KOPT-K1 (cell line): ENCODE data around the gene SUMO1.
"Not testable (repeated sequence)": the region's sequence is repeated elsewhere in the genome, so short reads cannot be mapped to it uniquely, and the experiment has no call there.

Source experiments
- H3K27ac ChIP-seq: fragments of 200-600 bp; sonication (generic); 2 replicates; pipeline ENCODE4 v1.5.1; 2016; ENCODE audit warnings: antibody characterized with exemption, mild to moderate bottlenecking, low read depth, low read length; ENCODE audit not compliant: poor library complexity, severe bottlenecking
- H3K36me3 ChIP-seq: fragments of 200-600 bp; sonication (generic); 2 replicates; pipeline ENCODE4 v1.5.1; 2017; ENCODE audit warnings: antibody characterized with exemption, mild to moderate bottlenecking, low read length, moderate library complexity; ENCODE audit not compliant: insufficient read depth
- H3K9me3 ChIP-seq: fragments of 200-600 bp; sonication (generic); 2 replicates; pipeline ENCODE4 v1.5.1; 2017; ENCODE audit warnings: antibody characterized with exemption, low read length, mild to moderate bottlenecking; ENCODE audit not compliant: insufficient read depth, poor library complexity, severe bottlenecking

SUMO1 gene

DNA sequence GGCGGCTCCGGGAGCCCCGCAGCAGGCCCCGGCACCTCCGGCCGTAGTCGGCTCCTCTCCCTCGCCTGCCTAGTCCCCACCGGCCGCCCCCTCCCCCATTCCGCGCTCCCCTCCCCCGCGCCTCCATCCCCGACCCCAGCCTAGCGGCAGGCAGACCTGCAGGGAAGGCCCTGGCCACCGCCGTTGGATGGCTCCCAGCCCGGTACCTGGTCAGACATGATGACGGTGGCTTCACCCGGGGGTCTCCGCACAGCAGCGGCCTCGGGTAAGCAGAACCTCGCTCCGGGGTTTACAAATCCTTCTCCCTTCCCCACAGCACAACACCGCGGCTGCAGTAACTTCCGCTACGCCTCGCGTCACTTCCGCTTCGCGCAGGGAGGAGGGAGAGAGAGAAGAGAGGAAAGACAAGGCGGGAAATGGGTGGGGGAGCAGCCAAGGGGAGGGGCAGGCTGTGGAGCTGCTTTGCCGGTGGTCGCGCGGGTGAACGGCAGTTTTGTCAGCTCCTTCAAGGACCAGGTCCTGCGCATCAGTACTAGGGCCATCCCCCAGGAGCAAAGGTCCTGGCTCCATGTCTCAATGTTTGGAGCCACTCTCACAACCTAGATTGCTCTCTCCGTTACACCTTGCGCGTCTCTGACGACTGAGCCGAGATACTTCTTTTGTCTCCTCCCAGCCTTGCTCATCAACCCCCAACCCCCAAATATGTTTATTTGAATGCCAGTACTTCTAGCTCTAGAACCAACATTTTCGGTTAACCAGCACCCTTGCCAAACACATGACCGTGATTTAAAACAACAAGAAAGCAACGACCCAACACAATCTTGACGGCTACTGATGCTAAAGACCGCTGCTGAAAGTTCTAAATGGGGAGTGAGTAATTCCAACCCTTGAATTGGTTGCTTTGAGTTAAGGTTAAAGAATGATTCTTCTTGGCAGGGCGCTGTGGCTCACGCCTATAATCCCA, at the start of gene SUMO1:
TSS of gene SUMO1 (minus strand) at position 364 of the 964 bp plus-strand sequence. CDS start at position 218, 146 bp downstream.
- Histone ChIP-seq H3K36me3 (peaks cover 2% of the 10 kb centered on the region), H3K9me3 (no peaks in the 10 kb centered on the region), H3K27ac (peak within 1 kb of the TSS; percentile 91)

- H3K36me3 ChIP-seq = peaks cover 100% of the 10 kb centered on the region
- no peaks in the 10 kb centered on the region for H3K9me3 ChIP-seq
- H3K27ac ChIP-seq = no peak overlapping the region
These were observed 48.2 kb upstream of the SUMO1 start for GRCh38 chr2:202286595-202286994.

GRCh38 chr2:202278944-202279343, 40.5 kb upstream of the SUMO1 start:
- Histone ChIP-seq H3K27ac (no peak overlapping the region), H3K9me3 (no peaks in the 10 kb centered on the region), H3K36me3 (peaks cover 99% of the 10 kb centered on the region)

DNA sequence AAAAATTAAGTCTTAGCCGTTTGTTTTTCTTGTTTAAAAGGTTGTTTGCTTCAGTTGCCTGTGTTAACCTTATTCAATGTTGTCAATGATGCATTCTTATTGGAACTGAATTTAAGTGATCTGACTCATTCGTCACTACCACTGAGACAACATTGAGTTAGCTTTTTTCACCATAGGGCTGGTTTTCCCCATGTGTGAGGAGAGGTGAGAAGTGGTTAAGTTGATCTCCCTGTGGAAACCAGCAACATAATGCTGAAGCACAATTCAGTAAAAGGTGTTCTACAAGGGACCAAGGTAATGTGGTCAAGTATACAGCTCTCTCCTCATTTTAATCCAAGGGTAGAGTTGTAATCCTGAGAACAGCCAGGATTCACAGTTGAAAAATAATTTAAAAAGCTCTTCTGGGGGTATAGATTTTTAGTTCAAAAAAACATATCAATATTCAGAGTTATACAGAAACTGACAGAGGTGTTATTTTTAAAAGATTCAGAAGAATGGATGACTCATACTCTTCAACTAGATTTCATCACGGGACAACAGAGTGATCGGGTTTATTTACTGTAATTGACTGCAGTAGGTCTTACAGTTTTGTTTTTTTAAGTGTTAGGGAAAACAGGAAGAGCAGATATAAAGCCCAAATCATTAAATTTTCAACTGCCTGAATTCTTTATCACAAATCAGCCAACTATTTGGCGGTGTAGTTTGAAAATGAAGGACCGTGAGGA, 39.8 kb upstream of the SUMO1 start:
- Histone ChIP-seq H3K9me3 (no peaks in the 10 kb centered on the region), H3K27ac (no peak overlapping the region), H3K36me3 (peaks cover 97% of the 10 kb centered on the region)

- H3K9me3 ChIP-seq, H3K27ac ChIP-seq: not testable (repeated sequence)
- H3K36me3 ChIP-seq = peaks cover 91% of the 10 kb centered on the region
These were observed 37.8 kb upstream of the SUMO1 start for GRCh38 chr2:202276078-202276720.

- no peak overlapping the region for H3K27ac ChIP-seq
- H3K36me3 ChIP-seq = peaks cover 52% of the 10 kb centered on the region
- H3K9me3 ChIP-seq = no peaks in the 10 kb centered on the region
These were observed 32.1 kb upstream of the SUMO1 start for GRCh38 chr2:202270487-202270886.

GRCh38 chr2:202269585-202269984, 31.2 kb upstream of the SUMO1 start:
- Histone ChIP-seq H3K36me3 (peaks cover 43% of the 10 kb centered on the region), H3K27ac (no peak overlapping the region)

DNA sequence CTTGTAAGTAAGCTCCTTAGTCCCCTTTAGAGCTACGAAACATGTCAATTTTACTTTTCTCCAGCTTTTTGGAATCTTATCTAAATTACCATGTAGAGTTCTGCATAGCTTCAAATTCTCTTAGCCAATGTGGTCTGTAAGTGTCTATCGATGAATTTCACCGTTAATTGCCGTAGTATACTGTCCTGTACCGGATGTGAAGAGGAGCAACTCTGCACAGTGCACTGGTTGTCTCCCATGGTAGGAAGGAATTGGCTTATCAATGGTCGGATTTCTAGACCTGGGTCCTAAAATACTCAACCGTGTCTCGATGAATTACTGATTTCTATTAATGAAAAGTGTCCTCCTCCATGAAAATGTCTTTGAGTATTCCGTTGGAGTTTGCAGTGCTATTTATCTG, 29.1 kb upstream of the SUMO1 start:
- no peaks in the 10 kb centered on the region for H3K9me3 ChIP-seq
- peaks cover 30% of the 10 kb centered on the region for H3K36me3 ChIP-seq
- H3K27ac ChIP-seq = peak overlapping the region; percentile 93

More at GRCh38 chr2:202269585-202269984, 31.2 kb upstream of the SUMO1 start:
- no peaks in the 10 kb centered on the region for H3K9me3 ChIP-seq

DNA sequence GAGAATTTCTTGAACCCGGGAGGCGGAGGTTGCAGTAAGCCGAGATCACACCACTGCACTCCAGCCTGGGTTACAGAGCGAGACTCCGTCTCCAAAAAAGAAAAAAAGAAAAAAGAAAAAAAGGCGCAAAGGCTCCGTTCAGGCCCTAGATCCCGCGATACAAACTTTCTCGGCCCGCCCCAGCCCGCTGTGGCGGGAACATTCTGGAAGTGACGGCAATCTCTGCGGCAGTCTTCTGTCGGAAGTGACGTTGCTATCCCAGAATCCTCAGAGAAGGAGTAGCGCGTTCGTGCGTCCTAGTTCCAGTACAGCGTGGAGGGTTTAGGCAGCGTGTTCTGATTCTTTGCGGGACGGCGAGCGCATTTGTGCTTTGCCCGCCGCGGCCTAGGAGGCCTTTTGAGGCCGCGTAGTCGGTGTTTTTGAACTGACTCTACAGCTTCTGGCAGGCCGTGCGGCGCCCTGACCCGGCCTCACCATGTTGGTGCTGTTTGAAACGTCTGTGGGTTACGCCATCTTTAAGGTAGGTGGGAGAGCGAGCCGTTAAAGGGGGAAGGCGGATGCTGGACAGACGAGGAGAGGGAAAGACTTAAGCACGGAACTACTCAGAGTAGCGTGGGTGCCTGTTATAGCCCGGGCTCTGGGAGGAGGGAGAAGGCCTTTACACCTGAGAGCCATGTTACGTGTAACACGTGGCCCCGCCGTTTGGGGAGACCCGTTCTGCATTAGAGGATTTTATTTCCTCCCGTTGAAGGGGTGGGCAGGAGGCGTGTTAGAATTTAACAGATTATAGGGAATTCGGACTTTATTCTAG, 27.3 kb upstream of the SUMO1 start, which contains the start of gene NOP58:
TSS of gene NOP58 (plus strand) at position 297 of the 811 bp plus-strand sequence. CDS start at position 476, 179 bp downstream.
- Histone ChIP-seq H3K27ac (peak within 1 kb of the TSS; percentile 93), H3K9me3 (no peaks in the 10 kb centered on the region), H3K36me3 (peaks cover 13% of the 10 kb centered on the region)

GRCh38 chr2:202261531-202261930, 23.1 kb upstream of the SUMO1 start:
- H3K9me3 ChIP-seq = no peaks in the 10 kb centered on the region
- H3K27ac ChIP-seq = no peak overlapping the region
- H3K36me3 ChIP-seq = no peaks in the 10 kb centered on the region

DNA sequence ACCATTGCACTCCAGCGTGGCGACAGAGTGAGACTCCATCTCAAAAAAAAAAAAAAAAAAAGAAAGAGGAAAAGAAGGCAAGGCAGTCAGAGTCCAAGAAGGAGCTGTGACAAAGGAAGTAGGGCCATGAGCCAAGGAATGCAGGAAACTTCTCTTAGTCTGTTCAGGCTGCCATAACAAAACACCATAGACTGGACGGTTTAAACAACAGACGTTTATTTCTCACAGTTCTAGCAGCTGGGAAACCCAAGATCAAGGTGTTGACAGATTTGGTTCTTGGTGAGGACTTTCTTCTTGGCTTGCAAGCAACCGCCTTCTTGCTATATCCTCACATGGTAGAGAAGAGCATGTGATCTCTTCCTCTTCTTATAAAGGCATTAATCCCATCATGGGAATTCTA, 13.1 kb upstream of the SUMO1 start:
- Histone ChIP-seq H3K27ac (no peak overlapping the region), H3K9me3 (no peaks in the 10 kb centered on the region), H3K36me3 (no peaks in the 10 kb centered on the region)

DNA sequence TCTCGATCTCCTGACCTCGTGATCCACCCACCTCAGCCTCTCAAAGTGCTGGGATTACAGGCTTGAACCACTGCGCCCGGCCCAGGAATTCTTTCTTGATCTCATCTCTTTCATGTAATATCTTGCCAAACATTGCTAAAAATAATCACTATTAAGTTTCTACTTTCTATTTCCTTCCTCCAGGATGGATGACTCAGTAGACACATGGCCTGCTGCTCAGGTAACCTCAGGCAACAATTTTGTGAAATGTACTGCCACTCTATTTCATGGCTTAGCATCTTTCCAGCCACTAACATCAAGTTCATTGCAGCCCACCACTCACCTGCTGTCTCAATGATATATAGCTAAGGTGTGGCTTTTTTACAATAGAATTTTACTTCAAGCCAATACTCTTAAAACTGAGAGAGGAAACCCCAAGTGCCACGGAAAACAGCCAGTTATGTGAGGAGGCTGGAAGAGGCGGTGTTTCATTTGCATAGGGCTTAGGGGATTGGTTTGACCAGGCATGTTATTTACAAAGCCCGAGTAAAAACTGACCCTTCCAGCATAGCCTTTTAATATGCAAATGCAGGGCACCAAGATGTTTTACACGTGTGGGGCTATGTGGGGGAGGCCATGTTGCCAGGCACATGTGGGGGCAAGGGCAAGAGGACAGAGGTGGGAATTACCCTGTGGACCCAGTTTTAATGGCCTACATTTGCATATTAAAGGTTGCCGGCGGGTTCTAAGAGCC, 11.3 kb upstream of the SUMO1 start:
- no peaks in the 10 kb centered on the region for H3K36me3 ChIP-seq
- no peak overlapping the region for H3K27ac ChIP-seq
- no peaks in the 10 kb centered on the region for H3K9me3 ChIP-seq

DNA sequence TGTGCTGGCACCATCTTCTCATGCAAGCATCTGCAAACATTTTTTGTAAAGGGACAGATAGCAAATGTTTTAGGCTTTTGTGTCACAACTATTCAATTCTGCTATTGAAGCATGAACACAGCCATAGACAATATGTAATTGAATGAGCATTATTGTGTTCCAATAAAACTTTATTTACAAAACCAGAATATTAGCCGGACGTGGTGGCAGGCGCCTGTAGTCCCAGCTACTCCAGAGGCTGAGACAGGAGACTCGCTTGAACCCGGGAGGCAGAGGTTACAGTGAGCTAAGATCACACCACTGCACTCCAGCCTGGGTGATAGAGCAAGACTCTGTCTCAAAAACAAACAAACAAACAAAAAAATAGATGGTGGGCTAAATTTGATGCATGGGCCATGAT, 9.3 kb upstream of the SUMO1 start:
- H3K9me3 ChIP-seq = not testable (repeated sequence)

DNA sequence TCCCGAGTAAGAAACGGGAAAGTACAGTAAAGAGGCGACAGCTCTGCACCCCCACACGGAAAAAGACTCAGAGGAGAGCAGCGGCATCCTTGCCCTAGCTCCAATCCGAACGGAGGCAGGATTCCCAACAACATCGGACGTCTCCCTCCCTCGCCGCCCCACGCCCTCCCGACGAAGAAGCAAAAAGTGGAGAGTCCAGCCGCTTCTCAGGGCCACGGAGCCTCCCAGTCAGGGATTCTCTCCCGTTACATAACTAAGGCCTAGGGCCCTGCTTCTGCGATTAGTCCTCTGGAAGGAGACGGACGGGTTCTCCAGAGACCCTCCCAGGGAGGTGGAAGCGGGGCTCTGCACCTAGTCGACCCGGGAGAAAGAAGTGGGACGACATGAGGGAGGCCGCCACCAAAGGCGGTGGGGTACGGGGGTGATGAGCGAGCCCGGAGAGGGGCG, 587 bp downstream of the SUMO1 start:
- Histone ChIP-seq H3K36me3 (peaks cover 9% of the 10 kb centered on the region), H3K27ac (peak overlapping the region; percentile 91), H3K9me3 (no peaks in the 10 kb centered on the region)

More for the DNA sequence above, 9.3 kb upstream of the SUMO1 start:
- H3K27ac ChIP-seq, H3K36me3 ChIP-seq: not testable (repeated sequence)
